Endodermal cell (in vitro differentiated cells): Measurements from ENCODE around the gene RYR3. TPM values are rescaled to one million over a fixed set of nuclear protein-coding genes. Genes with fewer than 3 reads are reported as not detected.
"Not testable (repeated sequence)": the region's sequence is repeated elsewhere in the genome, so short reads cannot be mapped to it uniquely, and the experiment has no call there.

ENCODE experiments used
- DNase-seq: peaks from one replicate; pipeline ENCODE4 v3.0.0-alpha.2; 2017
- H3K27ac ChIP-seq: 2 replicates; pipeline ENCODE4 v1.5.1; 2013; ENCODE audit warnings: mild to moderate bottlenecking, low read depth, low read length, moderate library complexity
- H3K27me3 ChIP-seq: 2 replicates; pipeline ENCODE4 v1.6.1; 2013; ENCODE audit warnings: mild to moderate bottlenecking, low read length, moderate library complexity; ENCODE audit not compliant: insufficient read depth, control insufficient read depth, poor library complexity, severe bottlenecking
- H3K36me3 ChIP-seq: 2 replicates; pipeline ENCODE4 v1.7.0; 2013; ENCODE audit warnings: mild to moderate bottlenecking, low read length, moderate library complexity; ENCODE audit not compliant: control insufficient read depth, insufficient read depth
- H3K4me1 ChIP-seq: one replicate; pipeline ENCODE4 v1.7.0; 2013; ENCODE audit warnings: low read length; ENCODE audit not compliant: control insufficient read depth, insufficient read depth
- H3K4me3 ChIP-seq: 2 replicates; pipeline ENCODE4 v1.5.1; 2013; ENCODE audit warnings: mild to moderate bottlenecking, low read length, moderate library complexity
- H3K9ac ChIP-seq: 2 replicates; pipeline ENCODE4 v1.6.1; 2013; ENCODE audit warnings: mild to moderate bottlenecking, low read length, moderate library complexity; ENCODE audit not compliant: poor library complexity, severe bottlenecking; ENCODE audit errors: extremely low read depth
- H3K9me3 ChIP-seq: 2 replicates; pipeline ENCODE4 v1.6.1; 2013; ENCODE audit warnings: mild to moderate bottlenecking, low read length, moderate library complexity; ENCODE audit not compliant: control insufficient read depth
- H3K27ac Mint-ChIP-seq: 2 replicates; pipeline ENCODE4 v1.8.0; 2020; ENCODE audit warnings: mixed read lengths
- H3K27me3 Mint-ChIP-seq: 2 replicates; pipeline ENCODE4 v1.8.0; 2021; ENCODE audit warnings: mild to moderate bottlenecking, mixed read lengths; ENCODE audit not compliant: insufficient read depth
- H3K36me3 Mint-ChIP-seq: 2 replicates; pipeline ENCODE4 v1.8.0; 2020; ENCODE audit warnings: low read depth, mixed read lengths
- H3K4me1 Mint-ChIP-seq: 2 replicates; pipeline ENCODE4 v1.8.0; 2020; ENCODE audit warnings: mixed read lengths
- H3K4me3 Mint-ChIP-seq: 2 replicates; pipeline ENCODE4 v1.8.0; 2020; ENCODE audit warnings: mild to moderate bottlenecking, moderate library complexity, mixed read lengths
- H3K9me3 Mint-ChIP-seq: 2 replicates; pipeline ENCODE4 v1.8.0; 2020; ENCODE audit warnings: mild to moderate bottlenecking, mixed read lengths
- WGBS, 2 experiments: methylation state at CpG; one replicate each; pipeline versions ENCODE4 v1.1.5 to v1.1.7; 2013; ENCODE audit warnings: missing lambda C conversion rate in 2 of 2, mixed read lengths in 1 of 2; ENCODE audit not compliant: insufficient coverage in 1 of 2, insufficient read length in 1 of 2; 5-methylcytosine and 5-hydroxymethylcytosine counted together
- total RNA-seq, 2 donors: library from RNA; stranded (reverse); fragmentation: NEBNext Ultra II Directional in 1 of 2; extraction: Animal tissue kit (Norgen Biotek cat#: 25700) in 1 of 2; gene quantifications; 2 replicates in 1 of 2; 3 replicates in 1 of 2; pipeline ENCODE4 v1.2.1, GENCODE V29; 2021
- TF ChIP-seq, protein P1 (sequence below): fragments of 200-600 bp; sonication (generic); conservative IDR thresholded peaks from 2 replicates; pipeline ENCODE4 v1.5.0; 2021; ENCODE audit warnings: antibody characterized with exemption, mild to moderate bottlenecking

The RYR3 gene
- total RNA-seq, 2 donors from 2014 or later = 0.71 to 1.4 TPM

DNA sequence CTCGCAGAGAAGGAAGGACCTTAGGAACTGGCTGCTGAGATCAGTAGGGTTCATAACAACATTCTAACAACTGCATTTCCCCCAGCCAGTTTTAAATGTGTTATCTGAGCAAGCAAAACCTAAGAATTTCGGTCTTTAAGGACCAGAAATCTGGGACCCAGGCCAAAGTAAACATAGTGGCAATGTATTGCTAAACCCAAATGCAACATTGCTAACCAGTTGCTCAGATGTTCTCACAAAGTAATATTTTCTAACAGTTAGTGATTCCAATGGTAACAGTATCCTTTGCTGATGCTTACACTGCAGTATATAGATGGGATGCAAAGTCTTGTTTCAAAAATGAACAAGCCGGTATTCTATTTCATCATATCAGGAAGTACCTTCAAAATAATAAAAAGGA, 254.3 kb downstream of the RYR3 start:
- TF ChIP-seq, protein P1, sequence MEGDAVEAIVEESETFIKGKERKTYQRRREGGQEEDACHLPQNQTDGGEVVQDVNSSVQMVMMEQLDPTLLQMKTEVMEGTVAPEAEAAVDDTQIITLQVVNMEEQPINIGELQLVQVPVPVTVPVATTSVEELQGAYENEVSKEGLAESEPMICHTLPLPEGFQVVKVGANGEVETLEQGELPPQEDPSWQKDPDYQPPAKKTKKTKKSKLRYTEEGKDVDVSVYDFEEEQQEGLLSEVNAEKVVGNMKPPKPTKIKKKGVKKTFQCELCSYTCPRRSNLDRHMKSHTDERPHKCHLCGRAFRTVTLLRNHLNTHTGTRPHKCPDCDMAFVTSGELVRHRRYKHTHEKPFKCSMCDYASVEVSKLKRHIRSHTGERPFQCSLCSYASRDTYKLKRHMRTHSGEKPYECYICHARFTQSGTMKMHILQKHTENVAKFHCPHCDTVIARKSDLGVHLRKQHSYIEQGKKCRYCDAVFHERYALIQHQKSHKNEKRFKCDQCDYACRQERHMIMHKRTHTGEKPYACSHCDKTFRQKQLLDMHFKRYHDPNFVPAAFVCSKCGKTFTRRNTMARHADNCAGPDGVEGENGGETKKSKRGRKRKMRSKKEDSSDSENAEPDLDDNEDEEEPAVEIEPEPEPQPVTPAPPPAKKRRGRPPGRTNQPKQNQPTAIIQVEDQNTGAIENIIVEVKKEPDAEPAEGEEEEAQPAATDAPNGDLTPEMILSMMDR = no peak
- Mint-ChIP-seq H3K4me1 (peaks cover 12% of the 10 kb centered on the region), H3K36me3 (no peaks in the 10 kb centered on the region), H3K27ac (no peak overlapping the region), H3K9me3 (no peaks in the 10 kb centered on the region), H3K4me3 (no peak overlapping the region), H3K27me3 (no peaks in the 10 kb centered on the region)
- H3K36me3 ChIP-seq = no peaks in the 10 kb centered on the region
- H3K4me1 ChIP-seq = no peaks in the 10 kb centered on the region
- H3K9ac ChIP-seq = no peak overlapping the region
- H3K9me3 ChIP-seq = peaks cover 6% of the 10 kb centered on the region
- H3K27me3 ChIP-seq = no peaks in the 10 kb centered on the region
- H3K4me3 ChIP-seq = no peak overlapping the region
- H3K27ac ChIP-seq = no peak overlapping the region
- 78 to 100% methylated on average over 1 to 3 of the region's 3 CpGs for WGBS, 2 experiments
- no peak for DNase-seq

DNA sequence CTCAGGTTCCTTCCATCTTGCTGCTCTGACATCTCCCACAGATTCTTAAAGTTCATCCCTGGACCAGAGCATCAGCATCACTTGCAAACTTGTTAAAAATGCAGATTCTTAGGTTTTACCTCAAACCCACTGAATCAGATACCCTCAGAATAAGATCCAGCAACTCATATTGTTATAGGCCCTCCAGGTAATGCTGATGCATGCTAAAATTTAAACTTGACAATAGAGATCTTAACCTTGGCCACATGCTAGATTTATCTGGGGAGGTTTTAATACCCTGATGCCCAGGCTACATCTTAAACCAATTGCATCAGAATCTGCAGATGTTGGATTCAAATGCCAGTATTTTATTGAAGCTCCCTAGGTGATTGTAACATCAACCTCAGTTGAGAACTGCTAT, 256.9 kb downstream of the RYR3 start:
- Mint-ChIP-seq H3K9me3 (no peaks in the 10 kb centered on the region), H3K27ac (no peak overlapping the region), H3K27me3 (no peaks in the 10 kb centered on the region), H3K4me3 (no peak overlapping the region), H3K4me1 (no peaks in the 10 kb centered on the region), H3K36me3 (no peaks in the 10 kb centered on the region)
- no peak overlapping the region for H3K27ac ChIP-seq
- no peak overlapping the region for H3K4me3 ChIP-seq
- no peak overlapping the region for H3K9ac ChIP-seq
- H3K27me3 ChIP-seq = no peaks in the 10 kb centered on the region
- no peaks in the 10 kb centered on the region for H3K36me3 ChIP-seq
- H3K9me3 ChIP-seq = peaks cover 6% of the 10 kb centered on the region
- TF ChIP-seq, protein P1 = no peak
- H3K4me1 ChIP-seq = no peaks in the 10 kb centered on the region
- DNase-seq = no peak

DNA sequence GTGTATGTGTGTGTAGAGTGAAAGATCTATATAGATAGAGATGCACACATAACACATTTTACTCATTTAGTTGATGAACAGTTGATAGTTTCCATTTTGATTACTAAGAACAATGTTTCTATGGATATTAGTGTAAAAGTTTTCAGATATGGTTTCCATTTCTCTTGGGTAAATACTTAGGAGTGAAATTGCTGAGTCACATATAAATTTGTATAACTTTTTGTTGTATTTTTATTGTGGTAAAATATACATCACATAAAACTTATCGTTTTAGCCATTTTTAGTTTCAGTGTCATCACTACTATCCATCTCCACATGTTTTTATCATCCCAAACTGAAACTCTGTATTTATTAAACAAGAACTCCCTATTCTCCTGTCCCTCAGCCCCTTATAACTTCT, 258.3 kb downstream of the RYR3 start:
- no peak for DNase-seq
- no peaks in the 10 kb centered on the region for H3K36me3 ChIP-seq
- H3K27me3 ChIP-seq = no peaks in the 10 kb centered on the region
- H3K4me1 Mint-ChIP-seq = peaks cover 5% of the 10 kb centered on the region
- TF ChIP-seq, protein P1 = no peak
- no peak overlapping the region for H3K9ac ChIP-seq
- no peak overlapping the region for H3K4me3 ChIP-seq
- no peak overlapping the region for H3K4me3 Mint-ChIP-seq
- no peaks in the 10 kb centered on the region for H3K27me3 Mint-ChIP-seq
- no peak overlapping the region for H3K27ac Mint-ChIP-seq
- H3K4me1 ChIP-seq = no peaks in the 10 kb centered on the region
- no peaks in the 10 kb centered on the region for H3K36me3 Mint-ChIP-seq
- H3K27ac ChIP-seq = no peak overlapping the region
- no peaks in the 10 kb centered on the region for H3K9me3 Mint-ChIP-seq
- 95% methylated on average over 1 of the region's 1 CpG; no CpG with 5 or more reads in 1 of the 2 experiments for WGBS, 2 experiments
- H3K9me3 ChIP-seq = peaks cover 6% of the 10 kb centered on the region

DNA sequence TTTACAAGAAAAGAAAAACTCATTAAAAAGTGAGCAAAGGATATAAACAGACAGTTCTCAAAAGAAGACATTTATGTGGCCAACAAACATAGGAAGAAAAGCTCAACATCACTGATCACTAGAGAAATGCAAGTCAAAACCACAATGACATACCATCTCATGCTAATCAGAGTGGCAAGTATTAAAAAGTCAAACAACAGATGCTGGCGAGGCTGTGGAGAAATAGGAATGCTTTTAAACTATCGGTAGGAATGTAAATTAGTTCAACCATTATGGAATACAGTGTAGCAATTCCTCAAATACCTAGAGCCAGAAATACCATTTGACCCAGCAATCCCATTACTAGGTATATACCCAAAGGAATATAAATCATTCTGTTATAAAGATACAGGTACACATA, 267.1 kb downstream of the RYR3 start:
- not testable (repeated sequence) for H3K27ac ChIP-seq, H3K36me3 ChIP-seq, H3K9me3 ChIP-seq, H3K9me3 Mint-ChIP-seq, H3K27me3 ChIP-seq, H3K4me3 ChIP-seq, DNase-seq, H3K36me3 Mint-ChIP-seq, H3K27ac Mint-ChIP-seq, H3K4me1 ChIP-seq, H3K4me3 Mint-ChIP-seq, H3K9ac ChIP-seq, H3K27me3 Mint-ChIP-seq
- H3K4me1 Mint-ChIP-seq = peaks cover 20% of the 10 kb centered on the region
- WGBS, 2 experiments = 86% methylated on average over 2 of the region's 2 CpGs; no CpG with 5 or more reads in 1 of the 2 experiments
